A673 (cell line): ENCODE data around the gene NPIPA5.
"Not testable (repeated sequence)": the region's sequence is repeated elsewhere in the genome, so short reads cannot be mapped to it uniquely, and the experiment has no call there.

ENCODE experiments used
- EZH2 ChIP-seq: fragments of 200-600 bp; sonication (generic); IDR thresholded peaks from 2 replicates; pipeline ENCODE4 v1.6.1; 2017; ENCODE audit warnings: borderline replicate concordance, low read depth, mild to moderate bottlenecking, mixed read lengths, antibody characterized with exemption, low read length; ENCODE audit not compliant: poor library complexity, severe bottlenecking
- TF ChIP-seq, protein P1 (sequence below): fragments of 300-800, 200-600 bp; sonication (generic); conservative IDR thresholded peaks from 2 replicates; pipeline ENCODE4 v1.5.1; 2017; ENCODE audit warnings: low read depth, mild to moderate bottlenecking, antibody characterized with exemption, low read length, moderate library complexity, mixed read lengths

DNA sequence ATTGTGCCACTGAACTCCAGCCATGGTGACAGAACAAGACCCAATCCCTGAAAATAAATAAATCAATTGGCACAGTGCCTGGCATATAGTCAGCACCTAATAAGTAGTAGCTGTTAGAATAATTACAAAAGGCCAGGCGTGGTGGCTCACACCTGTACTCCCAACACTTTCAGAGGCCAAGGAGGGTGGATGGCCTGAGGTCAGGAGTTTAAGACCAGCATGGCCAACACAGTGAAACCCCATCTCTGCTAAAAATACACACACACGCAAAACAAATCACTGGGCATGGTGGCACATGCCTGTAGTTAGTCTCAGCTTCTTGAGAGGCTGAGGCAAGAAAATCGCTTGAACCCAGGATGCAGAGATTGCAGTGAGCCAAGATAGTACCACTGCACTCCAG is 25.2 kb downstream of the NPIPA5 start:
- TF ChIP-seq, protein P1, sequence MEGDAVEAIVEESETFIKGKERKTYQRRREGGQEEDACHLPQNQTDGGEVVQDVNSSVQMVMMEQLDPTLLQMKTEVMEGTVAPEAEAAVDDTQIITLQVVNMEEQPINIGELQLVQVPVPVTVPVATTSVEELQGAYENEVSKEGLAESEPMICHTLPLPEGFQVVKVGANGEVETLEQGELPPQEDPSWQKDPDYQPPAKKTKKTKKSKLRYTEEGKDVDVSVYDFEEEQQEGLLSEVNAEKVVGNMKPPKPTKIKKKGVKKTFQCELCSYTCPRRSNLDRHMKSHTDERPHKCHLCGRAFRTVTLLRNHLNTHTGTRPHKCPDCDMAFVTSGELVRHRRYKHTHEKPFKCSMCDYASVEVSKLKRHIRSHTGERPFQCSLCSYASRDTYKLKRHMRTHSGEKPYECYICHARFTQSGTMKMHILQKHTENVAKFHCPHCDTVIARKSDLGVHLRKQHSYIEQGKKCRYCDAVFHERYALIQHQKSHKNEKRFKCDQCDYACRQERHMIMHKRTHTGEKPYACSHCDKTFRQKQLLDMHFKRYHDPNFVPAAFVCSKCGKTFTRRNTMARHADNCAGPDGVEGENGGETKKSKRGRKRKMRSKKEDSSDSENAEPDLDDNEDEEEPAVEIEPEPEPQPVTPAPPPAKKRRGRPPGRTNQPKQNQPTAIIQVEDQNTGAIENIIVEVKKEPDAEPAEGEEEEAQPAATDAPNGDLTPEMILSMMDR, result not testable (repeated sequence)
- TF ChIP-seq EZH2, result not testable (repeated sequence)
